SK-N-SH (cell line): ENCODE measurements around the gene SCARB1.

Source experiments
- EP300 ChIP-seq, 2 experiments: IDR thresholded peaks; 2 replicates each; pipeline versions ENCODE4 v1.4.0 to v1.6.1; 2012; ENCODE audit warnings: borderline replicate concordance in 1 of 2, low read depth in 1 of 2, low read length in 1 of 2
- EZH2phosphoT487 ChIP-seq: fragments of 200-600 bp; sonication (generic); IDR thresholded peaks from 2 replicates; pipeline ENCODE4 v1.6.1; 2017; ENCODE audit warnings: low read depth, mixed run types, mild to moderate bottlenecking, antibody characterized with exemption, moderate library complexity, borderline replicate concordance
- FOXM1 ChIP-seq: IDR thresholded peaks from 2 replicates; pipeline ENCODE4 v1.4.0; 2012; ENCODE audit warnings: low read depth, mild to moderate bottlenecking
- NRF1 ChIP-seq: IDR thresholded peaks from 2 replicates; pipeline ENCODE4 v1.6.1; 2012; ENCODE audit warnings: low read depth, mild to moderate bottlenecking, low read length
- POLR2AphosphoS5 ChIP-seq: IDR thresholded peaks from 2 replicates; pipeline ENCODE4 v1.6.1; 2012; ENCODE audit warnings: low read depth, low read length
- TF ChIP-seq, protein P1 (sequence below): fragments of 200-600 bp; sonication (generic); IDR thresholded peaks from 2 replicates; pipeline ENCODE4 v1.6.1; 2017; ENCODE audit warnings: antibody characterized with exemption, mild to moderate bottlenecking, moderate library complexity
- TF ChIP-seq, protein P2 (sequence below): IDR thresholded peaks from 2 replicates; pipeline ENCODE4 v1.4.0; 2012; ENCODE audit warnings: low read depth, borderline replicate concordance

DNA sequence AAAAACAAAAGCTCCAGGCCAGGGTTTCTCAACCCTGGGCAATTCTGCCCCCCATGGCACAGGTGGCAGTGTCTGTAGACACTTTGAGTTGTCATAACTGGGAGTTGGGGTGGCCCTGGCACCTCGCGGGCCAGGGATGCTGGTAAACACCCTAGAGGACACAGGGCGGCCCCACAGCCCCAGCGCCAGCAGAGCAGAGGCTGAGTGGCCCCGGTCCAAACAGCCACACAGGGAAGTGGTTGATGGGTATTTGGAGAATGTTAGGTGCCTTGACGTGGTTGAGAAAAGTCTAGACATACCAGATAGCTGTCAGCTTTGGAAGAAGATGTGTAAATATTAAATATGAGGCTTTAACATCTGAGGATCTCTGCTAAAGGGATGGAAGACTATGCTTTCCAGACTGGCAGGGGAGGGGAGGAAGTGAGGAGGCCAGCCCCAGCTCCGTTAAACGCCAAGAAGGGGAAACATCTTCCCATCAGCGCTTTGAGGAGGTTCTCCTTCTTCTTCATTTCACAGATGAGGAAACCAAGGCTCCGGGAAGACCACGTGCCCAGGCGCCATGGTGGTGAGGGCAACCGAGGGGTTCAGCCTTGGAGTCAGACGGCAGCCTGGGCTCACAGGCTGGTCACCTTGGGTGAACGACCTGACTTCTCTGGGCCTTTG lies 103.7 kb downstream of the SCARB1 start:
- TF ChIP-seq, protein P1, sequence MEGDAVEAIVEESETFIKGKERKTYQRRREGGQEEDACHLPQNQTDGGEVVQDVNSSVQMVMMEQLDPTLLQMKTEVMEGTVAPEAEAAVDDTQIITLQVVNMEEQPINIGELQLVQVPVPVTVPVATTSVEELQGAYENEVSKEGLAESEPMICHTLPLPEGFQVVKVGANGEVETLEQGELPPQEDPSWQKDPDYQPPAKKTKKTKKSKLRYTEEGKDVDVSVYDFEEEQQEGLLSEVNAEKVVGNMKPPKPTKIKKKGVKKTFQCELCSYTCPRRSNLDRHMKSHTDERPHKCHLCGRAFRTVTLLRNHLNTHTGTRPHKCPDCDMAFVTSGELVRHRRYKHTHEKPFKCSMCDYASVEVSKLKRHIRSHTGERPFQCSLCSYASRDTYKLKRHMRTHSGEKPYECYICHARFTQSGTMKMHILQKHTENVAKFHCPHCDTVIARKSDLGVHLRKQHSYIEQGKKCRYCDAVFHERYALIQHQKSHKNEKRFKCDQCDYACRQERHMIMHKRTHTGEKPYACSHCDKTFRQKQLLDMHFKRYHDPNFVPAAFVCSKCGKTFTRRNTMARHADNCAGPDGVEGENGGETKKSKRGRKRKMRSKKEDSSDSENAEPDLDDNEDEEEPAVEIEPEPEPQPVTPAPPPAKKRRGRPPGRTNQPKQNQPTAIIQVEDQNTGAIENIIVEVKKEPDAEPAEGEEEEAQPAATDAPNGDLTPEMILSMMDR, result no peak
- TF ChIP-seq EP300 (IDR thresholded peaks at IDR 0.05; ENCODE audit: borderline replicate concordance in 1 of 2, low read depth in 1 of 2, low read length in 1 of 2) (no peak), FOXM1 (no peak), NRF1 (no peak), EZH2phosphoT487 (no peak), POLR2AphosphoS5 (no peak)
- TF ChIP-seq, protein P2, sequence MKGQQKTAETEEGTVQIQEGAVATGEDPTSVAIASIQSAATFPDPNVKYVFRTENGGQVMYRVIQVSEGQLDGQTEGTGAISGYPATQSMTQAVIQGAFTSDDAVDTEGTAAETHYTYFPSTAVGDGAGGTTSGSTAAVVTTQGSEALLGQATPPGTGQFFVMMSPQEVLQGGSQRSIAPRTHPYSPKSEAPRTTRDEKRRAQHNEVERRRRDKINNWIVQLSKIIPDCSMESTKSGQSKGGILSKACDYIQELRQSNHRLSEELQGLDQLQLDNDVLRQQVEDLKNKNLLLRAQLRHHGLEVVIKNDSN, result no peak
